OCI-LY7 (cell line): ENCODE measurements around the gene SNRK.

Experiments used
- CTCF ChIP-seq: fragments of 200-600 bp; sonication (generic); conservative IDR thresholded peaks from 2 replicates; pipeline ENCODE4 v1.5.1; 2014; ENCODE audit warnings: mild to moderate bottlenecking, antibody characterized with exemption, low read length, moderate library complexity, mixed read lengths
- EZH2phosphoT487 ChIP-seq: fragments of 200-600 bp; sonication (generic); IDR thresholded peaks from 2 replicates; pipeline ENCODE4 v1.6.1; 2018; ENCODE audit warnings: low read depth, borderline replicate concordance, mild to moderate bottlenecking, mixed run types, antibody characterized with exemption, low read length, moderate library complexity, mixed read lengths

GRCh38 chr3:43248185-43248583, 38.2 kb upstream of the SNRK start:
- TF ChIP-seq CTCF (no peak), EZH2phosphoT487 (no peak)
